HEK293 (cell line): ENCODE data around the gene P4HA2.
A peak's percentile ranks its signal among the peaks of the same experiment; 100 is the strongest.

Experiments used
- BCL11B ChIP-seq: fragments of 450-650 bp; formaldehyde crosslinking; IDR thresholded peaks from 2 replicates; pipeline ENCODE4 v1.5.1; 2016; ENCODE audit warnings: low read depth, missing biosample characterization, missing genetic modification characterization
- EGR2 ChIP-seq: fragments of 450-650 bp; formaldehyde crosslinking; IDR thresholded peaks from 2 replicates; pipeline ENCODE4 v1.5.1; 2016; ENCODE audit warnings: low read depth, missing biosample characterization, missing genetic modification characterization
- GLI2 ChIP-seq: fragments of 450-650 bp; formaldehyde crosslinking; IDR thresholded peaks from 2 replicates; pipeline ENCODE4; 2017; ENCODE audit warnings: missing biosample characterization, missing genetic modification characterization, low read depth, borderline replicate concordance
- GLIS1 ChIP-seq: fragments of 450-650 bp; formaldehyde crosslinking; IDR thresholded peaks from 2 replicates; pipeline ENCODE4 v1.5.1; 2016; ENCODE audit warnings: missing biosample characterization, missing genetic modification characterization
- GLIS2 ChIP-seq: fragments of 450-650 bp; formaldehyde crosslinking; IDR thresholded peaks from 2 replicates; pipeline ENCODE4 v1.5.1; 2016; ENCODE audit warnings: missing biosample characterization, missing genetic modification characterization
- HOXC10 ChIP-seq: sonication (generic); formaldehyde crosslinking; IDR thresholded peaks from 2 replicates; pipeline ENCODE4 v1.8.1; 2023; ENCODE audit warnings: mild to moderate bottlenecking, missing genetic modification reagents
- HOXD13 ChIP-seq: sonication (generic); formaldehyde crosslinking; IDR thresholded peaks from 2 replicates; pipeline ENCODE4 v1.8.0; 2022; ENCODE audit warnings: missing genetic modification reagents, borderline replicate concordance
- IKZF3 ChIP-seq: fragments of 450-650 bp; IDR thresholded peaks from 2 replicates; pipeline ENCODE4 v1.5.0; 2018; ENCODE audit warnings: missing biosample characterization, mild to moderate bottlenecking, missing genetic modification characterization, moderate library complexity
- KLF8 ChIP-seq: fragments of 450-650 bp; formaldehyde crosslinking; IDR thresholded peaks from 2 replicates; pipeline ENCODE4 v1.5.1; 2016; ENCODE audit warnings: missing biosample characterization, missing genetic modification characterization
- PATZ1 ChIP-seq: fragments of 450-650 bp; formaldehyde crosslinking; IDR thresholded peaks from 2 replicates; pipeline ENCODE4 v1.5.1; 2016; ENCODE audit warnings: missing biosample characterization, missing genetic modification characterization
- PRDM10 ChIP-seq: fragments of 450-650 bp; formaldehyde crosslinking; IDR thresholded peaks from 2 replicates; pipeline ENCODE4 v1.5.1; 2016; ENCODE audit warnings: missing biosample characterization, missing genetic modification characterization
- PRDM4 ChIP-seq: fragments of 450-650 bp; formaldehyde crosslinking; IDR thresholded peaks from 2 replicates; pipeline ENCODE4 v1.5.1; 2017; ENCODE audit warnings: missing biosample characterization, missing genetic modification characterization
- SP7 ChIP-seq: fragments of 450-650 bp; formaldehyde crosslinking; IDR thresholded peaks from 2 replicates; pipeline ENCODE4 v1.5.1; 2016; ENCODE audit warnings: missing biosample characterization, missing genetic modification characterization
- ZBTB1 ChIP-seq: fragments of 450-650 bp; formaldehyde crosslinking; IDR thresholded peaks from 2 replicates; pipeline ENCODE4 v1.5.1; 2016; ENCODE audit warnings: missing biosample characterization, missing genetic modification characterization
- ZBTB17 ChIP-seq: fragments of 450-650 bp; formaldehyde crosslinking; IDR thresholded peaks from 2 replicates; pipeline ENCODE4 v1.5.1; 2016; ENCODE audit warnings: missing biosample characterization, missing genetic modification characterization
- ZBTB48 ChIP-seq: fragments of 450-650 bp; formaldehyde crosslinking; IDR thresholded peaks from 2 replicates; pipeline ENCODE4 v1.5.1; 2016; ENCODE audit warnings: missing biosample characterization, missing genetic modification characterization
- ZIC2 ChIP-seq: fragments of 450-650 bp; formaldehyde crosslinking; IDR thresholded peaks from 2 replicates; pipeline ENCODE4 v1.5.1; 2016; ENCODE audit warnings: missing biosample characterization, missing genetic modification characterization
- ZNF175 ChIP-seq: fragments of 450-650 bp; formaldehyde crosslinking; IDR thresholded peaks from 2 replicates; pipeline ENCODE4 v1.5.1; 2016; ENCODE audit warnings: missing biosample characterization, missing genetic modification characterization
- ZNF26 ChIP-seq: fragments of 450-650 bp; formaldehyde crosslinking; IDR thresholded peaks from 2 replicates; pipeline ENCODE4 v1.5.1; 2016; ENCODE audit warnings: missing biosample characterization, missing genetic modification characterization
- ZNF302 ChIP-seq: fragments of 450-650 bp; formaldehyde crosslinking; IDR thresholded peaks from 2 replicates; pipeline ENCODE4 v1.5.1; 2016; ENCODE audit warnings: missing biosample characterization, missing genetic modification characterization, low read depth
- ZNF324 ChIP-seq: fragments of 450-650 bp; formaldehyde crosslinking; IDR thresholded peaks from 2 replicates; pipeline ENCODE4 v1.5.1; 2016; ENCODE audit warnings: missing biosample characterization, missing genetic modification characterization
- ZNF335 ChIP-seq: fragments of 450-650 bp; formaldehyde crosslinking; conservative IDR thresholded peaks from 2 replicates; pipeline ENCODE4 v1.5.1; 2016; ENCODE audit warnings: missing biosample characterization, missing genetic modification characterization
- ZNF398 ChIP-seq: fragments of 450-650 bp; formaldehyde crosslinking; IDR thresholded peaks from 2 replicates; pipeline ENCODE4 v1.5.1; 2017; ENCODE audit warnings: missing biosample characterization, missing genetic modification characterization
- ZNF433 ChIP-seq: fragments of 450-650 bp; formaldehyde crosslinking; IDR thresholded peaks from 2 replicates; pipeline ENCODE4 v1.5.1; 2016; ENCODE audit warnings: missing biosample characterization, missing genetic modification characterization, low read depth
- ZNF701 ChIP-seq: fragments of 450-650 bp; formaldehyde crosslinking; IDR thresholded peaks from 2 replicates; pipeline ENCODE4 v1.5.1; 2016; ENCODE audit warnings: missing biosample characterization, missing genetic modification characterization
- ZNF704 ChIP-seq: fragments of 450-650 bp; formaldehyde crosslinking; IDR thresholded peaks from 2 replicates; pipeline ENCODE4 v1.5.1; 2016; ENCODE audit warnings: missing biosample characterization, missing genetic modification characterization
- ZNF785 ChIP-seq: fragments of 450-650 bp; formaldehyde crosslinking; IDR thresholded peaks from 2 replicates; pipeline ENCODE4 v1.5.1; 2016; ENCODE audit warnings: missing biosample characterization, missing genetic modification characterization

Gene P4HA2

GRCh38 chr5:132227485-132228240 lies at the start of gene P4HA2 (continued):
- no peak for TF ChIP-seq ZNF26 (tag by site-specific recombination)
- no peak for TF ChIP-seq ZNF433 (tag by site-specific recombination)
- TF ChIP-seq ZNF785 (tag by site-specific recombination), result no peak
- TF ChIP-seq ZNF398 (tag by site-specific recombination), result peak; percentile 44; the same call in 1 of the 2 replicates
- no peak for TF ChIP-seq ZNF175 (tag by site-specific recombination)
- no peak for TF ChIP-seq ZNF701 (tag by site-specific recombination)
- TF ChIP-seq ZNF302 (tag by site-specific recombination), result no peak
- TF ChIP-seq IKZF3 (tag by site-specific recombination), result peak; percentile 34; the same call in 1 of the 2 replicates
- TF ChIP-seq PATZ1 (tag by site-specific recombination), result peak; percentile 15; the same call in 1 of the 2 replicates
- no peak; the same call in 1 of the 2 replicates for TF ChIP-seq SP7
- peak; percentile 57; the same call in 1 of the 2 replicates for TF ChIP-seq ZBTB48 (tag by site-specific recombination)
- TF ChIP-seq ZNF704 (tag by site-specific recombination), result no peak
- peak; percentile 10; the same call in 1 of the 2 replicates for TF ChIP-seq EGR2
- TF ChIP-seq ZBTB17 (tag by site-specific recombination), result 0 out of 2 replicates have a peak, but pooled peaks have one; percentile 25
- TF ChIP-seq ZNF324 (tag by site-specific recombination), result no peak
- TF ChIP-seq HOXC10 (CRISPR knock-in tag), result no peak
- TF ChIP-seq ZNF335 (tag by site-specific recombination), result peak; percentile 19; the same call in 1 of the 2 replicates
- no peak for TF ChIP-seq GLI2
- TF ChIP-seq ZIC2 (tag by site-specific recombination), result peak; percentile 46
- peak; percentile 90 for TF ChIP-seq GLIS1 (tag by site-specific recombination)
- no peak for TF ChIP-seq PRDM4 (tag by site-specific recombination)
- peak; percentile 52; the same call in 1 of the 2 replicates for TF ChIP-seq KLF8 (tag by site-specific recombination)
- no peak for TF ChIP-seq HOXD13 (CRISPR knock-in tag)
- TF ChIP-seq PRDM10, result 0 out of 2 replicates have a peak, but pooled peaks have one; percentile 8
- peak; percentile 30; the same call in 1 of the 2 replicates for TF ChIP-seq GLIS2 (tag by site-specific recombination)
- peak; percentile 50; the same call in 1 of the 2 replicates for TF ChIP-seq BCL11B (tag by site-specific recombination)
- no peak for TF ChIP-seq ZBTB1 (tag by site-specific recombination)
